Fibroblast of lung (primary cell): Measurements from ENCODE around the gene FAM118A. TPM values are rescaled to one million over a fixed set of nuclear protein-coding genes. Genes with fewer than 3 reads are reported as not detected.

ENCODE experiments used
- DNase-seq, 2 donors: peaks; one replicate each; pipeline versions ENCODE4 v3.0.0 to v3.0.0-alpha.2; 2010; ENCODE audit warnings: low read depth in 2 of 2
- H2AFZ ChIP-seq: 2 replicates; pipeline ENCODE4 v1.5.1; 2012; ENCODE audit warnings: low read length, control low read depth, inconsistent platforms
- H3K27ac ChIP-seq: 2 replicates; pipeline ENCODE4 v1.5.1; 2011; ENCODE audit warnings: low read length, control low read depth; ENCODE audit not compliant: insufficient read depth
- H3K27me3 ChIP-seq: 2 replicates; pipeline ENCODE4 v1.5.1; 2011; ENCODE audit warnings: mild to moderate bottlenecking, low read length; ENCODE audit not compliant: control insufficient read depth, insufficient read depth
- H3K36me3 ChIP-seq: 2 replicates; pipeline ENCODE4 v1.5.1; 2011; ENCODE audit warnings: low read length; ENCODE audit not compliant: control insufficient read depth, insufficient read depth
- H3K4me1 ChIP-seq: 2 replicates; pipeline ENCODE4 v1.5.1; 2011; ENCODE audit warnings: low read length; ENCODE audit not compliant: control insufficient read depth, insufficient read depth; ENCODE audit errors: extremely low read depth
- H3K4me2 ChIP-seq: 2 replicates; pipeline ENCODE4 v1.5.1; 2011; ENCODE audit warnings: low read length, control low read depth; ENCODE audit not compliant: insufficient read depth; ENCODE audit errors: extremely low read depth
- H3K4me3 ChIP-seq, 4 experiments: fragments of 200-600 bp in 1 of 4; sonication (generic) in 1 of 4; replicated peaks in 1 of 4; 2 replicates each; pipeline ENCODE4 v1.5.1; 2011 to 2016; ENCODE audit warnings: low read length in 4 of 4, low read depth in 3 of 4, mild to moderate bottlenecking in 3 of 4, control low read depth in 2 of 4, inconsistent platforms in 1 of 4, mixed read lengths in 1 of 4; ENCODE audit not compliant: insufficient read depth in 1 of 4; ENCODE audit errors: control extremely low read depth in 1 of 4
- H3K79me2 ChIP-seq: 2 replicates; pipeline ENCODE4 v1.5.1; 2012; ENCODE audit warnings: mild to moderate bottlenecking, low read length, inconsistent platforms; ENCODE audit not compliant: control insufficient read depth, insufficient read depth
- H3K9ac ChIP-seq: 2 replicates; pipeline ENCODE4 v1.5.1; 2011; ENCODE audit warnings: mild to moderate bottlenecking, low read length, control low read depth; ENCODE audit not compliant: insufficient read depth
- H3K9me3 ChIP-seq: 2 replicates; pipeline ENCODE4 v1.5.1; 2012; ENCODE audit warnings: low read depth, low read length; ENCODE audit not compliant: control insufficient read depth, insufficient read depth
- H4K20me1 ChIP-seq: 2 replicates; pipeline ENCODE4 v1.5.1; 2011; ENCODE audit warnings: low read length; ENCODE audit not compliant: control insufficient read depth, insufficient read depth; ENCODE audit errors: extremely low read depth
- CTCF ChIP-seq, 2 donors: IDR thresholded peaks in 1 of 2; conservative IDR thresholded peaks in 1 of 2; 1 replicate in 1 of 2; 2 replicates in 1 of 2; pipeline ENCODE4 v1.5.1; 2011 to 2012; ENCODE audit warnings: low read length in 2 of 2, control low read depth in 1 of 2, inconsistent platforms in 1 of 2, low read depth in 1 of 2, mild to moderate bottlenecking in 1 of 2
- EZH2 ChIP-seq: IDR thresholded peaks from 2 replicates; pipeline ENCODE4 v1.5.1; 2012; ENCODE audit warnings: low read length, control low read depth, mild to moderate bottlenecking; ENCODE audit errors: missing control alignments
- polyA plus RNA-seq, 2 donors: library from polyadenylated mRNA; depleted of rRNA in 1 of 2; stranded (reverse) in 1 of 2; unstranded in 1 of 2; fragments of >200 nt; gene quantifications; 2 replicates each; pipeline ENCODE4 v1.2.1, GENCODE V29; 2011 to 2012; ENCODE audit warnings: missing spikeins in 1 of 2
- total RNA-seq: library from RNA; depleted of rRNA; stranded (reverse); fragments of >200 nt; gene quantifications from 2 replicates; pipeline ENCODE4 v1.2.1, GENCODE V29; 2014

FAM118A gene
- total and polyA plus RNA-seq, 2 donors (not counting 1 experiment from before 2014, with no cell fraction given) = 16.5 to 18.0 TPM

- peaks cover 4% of the 10 kb centered on the region for H3K4me1 ChIP-seq
- H3K4me2 ChIP-seq = no peak overlapping the region
- no peak overlapping the region for H3K4me3 ChIP-seq
- no peak overlapping the region for H3K27ac ChIP-seq
- no peaks in the 10 kb centered on the region for H3K36me3 ChIP-seq
- TF ChIP-seq EZH2 = no peak
- TF ChIP-seq CTCF (conservative IDR thresholded peaks at IDR 0.05 in 1 of 2, IDR thresholded peaks at IDR 0.05 in 1 of 2; ENCODE audit: low read depth in 1 of 2, low read length in 2 of 2) = no peak
- peaks cover 10% of the 10 kb centered on the region for H3K79me2 ChIP-seq
- H3K9ac ChIP-seq = no peak overlapping the region
- no peaks in the 10 kb centered on the region for H3K27me3 ChIP-seq
- no peaks in the 10 kb centered on the region for H4K20me1 ChIP-seq
- DNase-seq = no peak
- H2AFZ ChIP-seq = no peak overlapping the region
- no peaks in the 10 kb centered on the region for H3K9me3 ChIP-seq
These were observed 2.7 kb downstream of the FAM118A start for GRCh38 chr22:45312415-45312814.

- Histone ChIP-seq H3K36me3 (no peaks in the 10 kb centered on the region), H3K27me3 (no peaks in the 10 kb centered on the region), H3K4me2 (no peak overlapping the region), H3K4me3 (no peak overlapping the region), H3K9ac (no peak overlapping the region), H3K9me3 (no peaks in the 10 kb centered on the region), H3K27ac (no peak overlapping the region), H2AFZ (no peak overlapping the region), H4K20me1 (no peaks in the 10 kb centered on the region), H3K4me1 (peaks cover 6% of the 10 kb centered on the region), H3K79me2 (peaks cover 10% of the 10 kb centered on the region)
- no peak for DNase-seq
- no peak for TF ChIP-seq CTCF (conservative IDR thresholded peaks at IDR 0.05 in 1 of 2, IDR thresholded peaks at IDR 0.05 in 1 of 2; ENCODE audit: low read depth in 1 of 2, low read length in 2 of 2)
- TF ChIP-seq EZH2 = no peak
These were observed 3.1 kb downstream of the FAM118A start for GRCh38 chr22:45312856-45313255.

- Histone ChIP-seq H3K9ac (no peak overlapping the region), H3K27me3 (no peaks in the 10 kb centered on the region), H3K36me3 (no peaks in the 10 kb centered on the region), H3K4me2 (no peak overlapping the region), H3K79me2 (peaks cover 11% of the 10 kb centered on the region), H3K4me1 (peaks cover 14% of the 10 kb centered on the region), H3K27ac (no peak overlapping the region), H3K4me3 (no peak overlapping the region), H3K9me3 (no peaks in the 10 kb centered on the region), H2AFZ (no peak overlapping the region), H4K20me1 (no peaks in the 10 kb centered on the region)
- DNase-seq = no peak
- TF ChIP-seq EZH2 (no peak), CTCF (conservative IDR thresholded peaks at IDR 0.05 in 1 of 2, IDR thresholded peaks at IDR 0.05 in 1 of 2; ENCODE audit: low read depth in 1 of 2, low read length in 2 of 2) (no peak)
These were observed 4.5 kb downstream of the FAM118A start for GRCh38 chr22:45314054-45314721.
